OCI-LY3 (cell line): ENCODE data around the gene SORCS3.

Source experiments
- CTCF ChIP-seq: fragments of 200-600, 300-600 bp; sonication (generic); IDR thresholded peaks from 2 replicates; pipeline ENCODE4 v1.5.1; 2014; ENCODE audit warnings: antibody characterized with exemption, low read length, low read depth
- EZH2phosphoT487 ChIP-seq: fragments of 200-600 bp; shearing (Covaris generic); IDR thresholded peaks from 2 replicates; pipeline ENCODE4 v1.6.1; 2018; ENCODE audit warnings: antibody characterized with exemption, mixed run types, low read depth

DNA sequence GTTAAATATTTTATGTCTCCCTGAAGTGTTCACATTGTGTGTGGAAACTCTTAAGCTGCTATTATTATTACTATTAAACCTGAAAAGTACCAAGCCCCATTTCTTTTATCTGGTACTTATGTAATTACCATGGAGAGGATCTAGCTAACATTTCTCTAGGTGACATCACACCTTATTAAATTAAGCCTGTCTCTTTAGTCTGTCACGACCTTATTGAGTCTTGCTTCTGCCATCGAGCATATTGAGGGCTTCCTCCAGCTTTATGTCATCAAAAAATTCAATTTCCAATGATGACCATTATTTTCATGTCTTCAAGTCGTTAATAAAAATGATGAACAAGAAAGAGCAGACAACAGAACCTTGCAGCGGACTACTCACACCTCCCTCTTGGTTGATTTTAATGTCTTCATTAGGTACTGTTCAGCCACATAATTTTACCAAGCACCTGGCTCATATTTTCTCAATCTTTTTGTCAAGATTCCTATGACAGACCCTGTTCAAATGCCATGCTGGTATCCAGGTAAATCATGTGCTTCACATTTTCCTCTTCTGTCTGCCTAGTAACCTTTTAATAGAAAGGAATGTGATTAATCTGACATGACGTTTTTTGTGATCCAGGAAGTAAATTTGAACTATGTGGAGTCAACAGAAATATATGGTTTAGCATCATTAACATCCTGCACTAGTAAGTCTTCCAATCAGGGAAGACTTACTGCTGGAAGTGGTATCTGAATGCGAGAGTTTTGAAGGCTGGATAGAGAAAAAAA, 556.7 kb downstream of the SORCS3 start:
- TF ChIP-seq CTCF, result no peak
- TF ChIP-seq EZH2phosphoT487, result no peak
